Neuronal stem cell (in vitro differentiated cells): ENCODE results near the gene EPB41L4A.

Experiments used
- DNase-seq: peaks from one replicate; pipeline ENCODE4 v3.0.0-alpha.2; 2013; ENCODE audit warnings: low spot score
- H2AFZ ChIP-seq: one replicate; pipeline ENCODE4 v1.6.1; 2013; ENCODE audit warnings: mild to moderate bottlenecking, low read length, inconsistent platforms
- H2AK5ac ChIP-seq: 2 replicates; pipeline ENCODE4 v1.6.1; 2013; ENCODE audit warnings: low read depth, mild to moderate bottlenecking, inconsistent platforms, low read length, moderate library complexity, mixed read lengths
- H2BK120ac ChIP-seq: 2 replicates; pipeline ENCODE4 v1.6.1; 2013; ENCODE audit warnings: low read depth, mild to moderate bottlenecking, inconsistent platforms, low read length, moderate library complexity, mixed read lengths
- H2BK12ac ChIP-seq: one replicate; pipeline ENCODE4 v1.6.1; 2013; ENCODE audit warnings: low read length, inconsistent platforms
- H2BK15ac ChIP-seq: 2 replicates; pipeline ENCODE4 v1.6.1; 2013; ENCODE audit warnings: mild to moderate bottlenecking, low read length, inconsistent platforms, mixed read lengths
- H2BK5ac ChIP-seq: one replicate; pipeline ENCODE4 v1.6.1; 2013; ENCODE audit warnings: inconsistent platforms, mild to moderate bottlenecking, low read length, moderate library complexity
- H3K14ac ChIP-seq: one replicate; pipeline ENCODE4 v1.6.1; 2013; ENCODE audit warnings: low read length, inconsistent platforms
- H3K18ac ChIP-seq: 2 replicates; pipeline ENCODE4 v1.6.1; 2013; ENCODE audit warnings: low read length, inconsistent platforms
- H3K23ac ChIP-seq: 2 replicates; pipeline ENCODE4 v1.6.1; 2013; ENCODE audit warnings: low read depth, mild to moderate bottlenecking, mixed read lengths, low read length, inconsistent platforms; ENCODE audit not compliant: poor library complexity
- H3K27ac ChIP-seq: replicated peaks from 3 replicates; pipeline ENCODE4 v1.5.1; 2013; ENCODE audit warnings: low read length, inconsistent platforms
- H3K27me3 ChIP-seq, 3 experiments: 2 replicates each; pipeline ENCODE4 v1.6.1; 2013; ENCODE audit warnings: low read length in 3 of 3, mild to moderate bottlenecking in 2 of 3, inconsistent platforms in 1 of 3, low read depth in 1 of 3, mixed read lengths in 1 of 3, moderate library complexity in 1 of 3; ENCODE audit not compliant: control insufficient read depth in 3 of 3, insufficient read depth in 3 of 3
- H3K36me3 ChIP-seq, 2 donors: replicated peaks in 1 of 2; 2 replicates each; pipeline ENCODE4 v1.6.1; 2013; ENCODE audit warnings: low read length in 2 of 2; ENCODE audit not compliant: control insufficient read depth in 2 of 2, insufficient read depth in 2 of 2
- H3K4ac ChIP-seq: 2 replicates; pipeline ENCODE4 v1.6.1; 2013; ENCODE audit warnings: inconsistent platforms, mild to moderate bottlenecking, low read length, moderate library complexity
- H3K4me1 ChIP-seq, 2 donors: 1 replicate in 1 of 2; 2 replicates in 1 of 2; pipeline ENCODE4 v1.6.1; 2013; ENCODE audit warnings: low read length in 2 of 2, low read depth in 1 of 2; ENCODE audit not compliant: control insufficient read depth in 2 of 2, insufficient read depth in 1 of 2
- H3K4me2 ChIP-seq: one replicate; pipeline ENCODE4 v1.6.1; 2013; ENCODE audit warnings: mild to moderate bottlenecking, low read length, inconsistent platforms; ENCODE audit not compliant: insufficient read depth, poor library complexity, severe bottlenecking
- H3K4me3 ChIP-seq, 2 donors: 2 replicates each; pipeline ENCODE4 v1.5.1; 2013; ENCODE audit warnings: low read length in 2 of 2, mild to moderate bottlenecking in 2 of 2, inconsistent platforms in 1 of 2, moderate library complexity in 1 of 2
- H3K79me1 ChIP-seq: one replicate; pipeline ENCODE4 v1.6.1; 2013; ENCODE audit warnings: low read depth, mild to moderate bottlenecking, inconsistent platforms, low read length, moderate library complexity
- H3K9ac ChIP-seq: one replicate; pipeline ENCODE4 v1.6.1; 2013; ENCODE audit warnings: mild to moderate bottlenecking, low read depth, low read length, inconsistent platforms; ENCODE audit not compliant: poor library complexity
- H3K9me3 ChIP-seq, 2 donors: replicated peaks in 1 of 2; 2 replicates each; pipeline versions ENCODE3 to v1.6.1; 2013; ENCODE audit warnings: low read length in 2 of 2, mild to moderate bottlenecking in 2 of 2, inconsistent platforms in 1 of 2, low read depth in 1 of 2, mixed read lengths in 1 of 2, moderate library complexity in 1 of 2; ENCODE audit not compliant: control insufficient read depth in 2 of 2, insufficient read depth in 1 of 2
- H4K8ac ChIP-seq: one replicate; pipeline ENCODE4 v1.6.1; 2013; ENCODE audit warnings: low read depth, mild to moderate bottlenecking, inconsistent platforms, low read length, moderate library complexity
- H4K91ac ChIP-seq: one replicate; pipeline ENCODE4 v1.6.1; 2013; ENCODE audit warnings: low read length, low read depth, mild to moderate bottlenecking, inconsistent platforms; ENCODE audit not compliant: poor library complexity
- WGBS, 2 donors: extraction: QIAGEN DNeasy Blood & Tissue Kit; methylation state at CpG; one replicate each; pipeline ENCODE4 v1.1.7; 2013; ENCODE audit warnings: missing lambda C conversion rate in 2 of 2, mixed read lengths in 1 of 2; ENCODE audit not compliant: insufficient read length in 2 of 2, insufficient replicate concordance in 1 of 2; ENCODE audit errors: extremely low coverage in 2 of 2; 5-methylcytosine and 5-hydroxymethylcytosine counted together

The EPB41L4A gene

GRCh38 chr5:112304743-112305142 lies 114.3 kb downstream of the EPB41L4A start:
- Histone ChIP-seq H2AFZ (no peak overlapping the region), H3K4me2 (no peak overlapping the region), H3K27ac (no peak overlapping the region), H2BK120ac (no peak overlapping the region), H3K27me3 (peaks cover 0 to 2% (median 0%) of the 10 kb centered on the region in 3 experiments), H3K9ac (no peak overlapping the region), H3K36me3 (peaks cover 0 to 8% of the 10 kb centered on the region in 2 donors), H3K14ac (no peak overlapping the region), H2BK5ac (no peak overlapping the region), H3K23ac (no peak overlapping the region), H3K79me1 (no peaks in the 10 kb centered on the region), H3K4ac (no peak overlapping the region), H2AK5ac (no peak overlapping the region), H4K91ac (no peak overlapping the region), H4K8ac (no peak overlapping the region), H3K4me3 (no peak overlapping the region), H2BK15ac (no peak overlapping the region), H2BK12ac (no peak overlapping the region), H3K9me3 (peaks cover 0 to 12% of the 10 kb centered on the region in 2 donors), H3K18ac (no peak overlapping the region), H3K4me1 (no peaks in the 10 kb centered on the region)
- DNase-seq = no peak
- WGBS, 2 donors = no CpG with 5 or more reads among the region's 2 CpGs

GRCh38 chr5:112303685-112304084 lies 115.4 kb downstream of the EPB41L4A start:
- Histone ChIP-seq H3K23ac (no peak overlapping the region), H3K79me1 (no peaks in the 10 kb centered on the region), H3K9ac (no peak overlapping the region), H2AK5ac (no peak overlapping the region), H3K4me3 (no peak overlapping the region), H2BK120ac (no peak overlapping the region), H4K91ac (no peak overlapping the region), H2BK12ac (no peak overlapping the region), H2BK15ac (no peak overlapping the region), H2AFZ (no peak overlapping the region), H3K9me3 (peaks cover 0 to 12% of the 10 kb centered on the region in 2 donors), H3K36me3 (peaks cover 0 to 8% of the 10 kb centered on the region in 2 donors), H3K4me2 (no peak overlapping the region), H2BK5ac (no peak overlapping the region), H3K4ac (no peak overlapping the region), H3K27me3 (peaks cover 0 to 2% (median 0%) of the 10 kb centered on the region in 3 experiments), H3K18ac (no peak overlapping the region), H3K27ac (no peak overlapping the region), H3K14ac (no peak overlapping the region), H4K8ac (no peak overlapping the region), H3K4me1 (no peaks in the 10 kb centered on the region)
- no CpG with 5 or more reads among the region's 4 CpGs for WGBS, 2 donors
- no peak for DNase-seq

GRCh38 chr5:112294126-112294525 lies 125.0 kb downstream of the EPB41L4A start:
- H3K4me1 ChIP-seq = peaks cover 0 to 2% of the 10 kb centered on the region in 2 donors
- H3K23ac ChIP-seq = no peak overlapping the region
- H3K4ac ChIP-seq = no peak overlapping the region
- H2AFZ ChIP-seq = no peak overlapping the region
- no peak overlapping the region for H3K4me2 ChIP-seq
- no peak overlapping the region for H3K18ac ChIP-seq
- no peak overlapping the region for H3K4me3 ChIP-seq
- H3K27ac ChIP-seq = no peak overlapping the region
- no peak overlapping the region for H2BK12ac ChIP-seq
- no peak overlapping the region for H3K9ac ChIP-seq
- no peaks in the 10 kb centered on the region for H3K79me1 ChIP-seq
- no peaks in the 10 kb centered on the region for H3K27me3 ChIP-seq
- no CpG with 5 or more reads among the region's 5 CpGs for WGBS, 2 donors
- H2BK5ac ChIP-seq = no peak overlapping the region
- no peak overlapping the region for H3K14ac ChIP-seq
- no peak overlapping the region for H4K8ac ChIP-seq
- H2AK5ac ChIP-seq = no peak overlapping the region
- no peak overlapping the region for H4K91ac ChIP-seq
- no peak for DNase-seq
- H2BK120ac ChIP-seq = no peak overlapping the region
- H2BK15ac ChIP-seq = no peak overlapping the region
- H3K36me3 ChIP-seq = no peaks in the 10 kb centered on the region
- peaks cover 0 to 2% of the 10 kb centered on the region in 2 donors for H3K9me3 ChIP-seq

GRCh38 chr5:112293587-112293986 lies 125.5 kb downstream of the EPB41L4A start:
- no peak overlapping the region for H2AK5ac ChIP-seq
- no peak overlapping the region for H2AFZ ChIP-seq
- H3K79me1 ChIP-seq = no peaks in the 10 kb centered on the region
- no peak overlapping the region for H3K9ac ChIP-seq
- peaks cover 0 to 2% of the 10 kb centered on the region in 2 donors for H3K9me3 ChIP-seq
- no peaks in the 10 kb centered on the region for H3K36me3 ChIP-seq
- H3K4me2 ChIP-seq = no peak overlapping the region
- no peak overlapping the region for H3K4me3 ChIP-seq
- H2BK15ac ChIP-seq = no peak overlapping the region
- WGBS, 2 donors = no CpG with 5 or more reads among the region's 7 CpGs
- H4K8ac ChIP-seq = no peak overlapping the region
- H3K4me1 ChIP-seq = peaks cover 0 to 2% of the 10 kb centered on the region in 2 donors
- H4K91ac ChIP-seq = no peak overlapping the region
- no peak for DNase-seq
- H2BK12ac ChIP-seq = no peak overlapping the region
- H2BK5ac ChIP-seq = no peak overlapping the region
- no peak overlapping the region for H3K23ac ChIP-seq
- no peak overlapping the region for H3K4ac ChIP-seq
- no peaks in the 10 kb centered on the region for H3K27me3 ChIP-seq
- no peak overlapping the region for H3K27ac ChIP-seq
- no peak overlapping the region for H2BK120ac ChIP-seq
- H3K18ac ChIP-seq = no peak overlapping the region
- no peak overlapping the region for H3K14ac ChIP-seq
